Amniotic epithelial cell (primary cell): ENCODE data around the gene TMEM235.
"Not testable (repeated sequence)": the region's sequence is repeated elsewhere in the genome, so short reads cannot be mapped to it uniquely, and the experiment has no call there.

Experiments
- DNase-seq: peaks from one replicate; pipeline ENCODE4 v3.0.0-alpha.2; 2010; ENCODE audit warnings: low read depth

TMEM235 gene

GRCh38 chr17:78238823-78239488 lies 7.5 kb downstream of the TMEM235 start:
- no peak for DNase-seq

- no peak for DNase-seq
These were observed 8.1 kb downstream of the TMEM235 start for GRCh38 chr17:78239489-78239931.

GRCh38 chr17:78240012-78240655 lies 8.7 kb downstream of the TMEM235 start:
- DNase-seq: no peak

- no peak for DNase-seq
These were observed 9.4 kb downstream of the TMEM235 start for GRCh38 chr17:78240839-78241238.

- peak; percentile 79 for DNase-seq
These were observed 10.0 kb downstream of the TMEM235 start for GRCh38 chr17:78241277-78242023.

GRCh38 chr17:78242024-78242742 lies 10.8 kb downstream of the TMEM235 start:
- DNase-seq: no peak

GRCh38 chr17:78247304-78247703 lies 15.9 kb downstream of the TMEM235 start:
- no peak for DNase-seq

- DNase-seq: no peak
These were observed 16.9 kb downstream of the TMEM235 start for GRCh38 chr17:78248051-78248914.

- DNase-seq: no peak
These were observed 17.8 kb downstream of the TMEM235 start for GRCh38 chr17:78249074-78249817.

- DNase-seq: no peak
These were observed 18.7 kb downstream of the TMEM235 start for GRCh38 chr17:78249818-78250806.

- DNase-seq: peak; percentile 71
These were observed 19.7 kb downstream of the TMEM235 start for GRCh38 chr17:78250891-78251772.

- DNase-seq: no peak
These were observed 20.3 kb downstream of the TMEM235 start for GRCh38 chr17:78251773-78252103.

GRCh38 chr17:78252111-78252634 lies 20.7 kb downstream of the TMEM235 start:
- no peak for DNase-seq

GRCh38 chr17:78252701-78253635 lies 21.5 kb downstream of the TMEM235 start:
- no peak for DNase-seq

- not testable (repeated sequence) for DNase-seq
These were observed 22.2 kb downstream of the TMEM235 start for GRCh38 chr17:78253636-78253945.

- DNase-seq: peak; percentile 79
These were observed 22.7 kb downstream of the TMEM235 start for GRCh38 chr17:78253946-78254672.
